HG02943 (cell line): ENCODE results near the gene FGGY.
"Not testable (repeated sequence)": the region's sequence is repeated elsewhere in the genome, so short reads cannot be mapped to it uniquely, and the experiment has no call there.

ENCODE experiments used
- ATAC-seq: cut with Tn5 transposase; IDR thresholded peaks from one replicate; pipeline ENCODE4 v1.9.1; 2021; ENCODE audit warnings: mild to moderate bottlenecking, low read depth, moderate library complexity; ENCODE audit not compliant: unreplicated experiment

Gene FGGY

GRCh38 chr1:59558580-59558979, 261.7 kb downstream of the FGGY start:
- ATAC-seq = not testable (repeated sequence)

GRCh38 chr1:59560807-59561450, 264.0 kb downstream of the FGGY start:
- ATAC-seq = peak; percentile 74

DNA sequence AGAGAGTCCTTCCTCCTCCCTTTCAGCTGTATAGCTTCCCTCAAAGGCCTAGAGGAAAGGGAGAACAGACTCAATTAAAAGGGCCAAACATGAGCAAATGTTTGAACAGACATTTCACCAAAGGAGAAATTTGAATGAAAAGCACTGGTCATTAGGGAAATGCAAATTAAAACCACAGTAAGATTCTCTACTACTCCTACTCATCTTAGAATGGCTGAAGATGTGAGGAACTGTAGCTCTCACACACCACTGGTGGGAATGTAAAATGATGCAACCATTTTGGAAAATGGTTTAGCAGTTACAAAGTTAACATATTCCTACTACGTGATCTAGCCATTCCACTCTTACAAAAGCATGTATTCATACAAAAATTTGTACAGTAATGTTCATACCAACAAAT, 264.9 kb downstream of the FGGY start:
- no peak for ATAC-seq

GRCh38 chr1:59564192-59564891, 267.4 kb downstream of the FGGY start:
- ATAC-seq = no peak

DNA sequence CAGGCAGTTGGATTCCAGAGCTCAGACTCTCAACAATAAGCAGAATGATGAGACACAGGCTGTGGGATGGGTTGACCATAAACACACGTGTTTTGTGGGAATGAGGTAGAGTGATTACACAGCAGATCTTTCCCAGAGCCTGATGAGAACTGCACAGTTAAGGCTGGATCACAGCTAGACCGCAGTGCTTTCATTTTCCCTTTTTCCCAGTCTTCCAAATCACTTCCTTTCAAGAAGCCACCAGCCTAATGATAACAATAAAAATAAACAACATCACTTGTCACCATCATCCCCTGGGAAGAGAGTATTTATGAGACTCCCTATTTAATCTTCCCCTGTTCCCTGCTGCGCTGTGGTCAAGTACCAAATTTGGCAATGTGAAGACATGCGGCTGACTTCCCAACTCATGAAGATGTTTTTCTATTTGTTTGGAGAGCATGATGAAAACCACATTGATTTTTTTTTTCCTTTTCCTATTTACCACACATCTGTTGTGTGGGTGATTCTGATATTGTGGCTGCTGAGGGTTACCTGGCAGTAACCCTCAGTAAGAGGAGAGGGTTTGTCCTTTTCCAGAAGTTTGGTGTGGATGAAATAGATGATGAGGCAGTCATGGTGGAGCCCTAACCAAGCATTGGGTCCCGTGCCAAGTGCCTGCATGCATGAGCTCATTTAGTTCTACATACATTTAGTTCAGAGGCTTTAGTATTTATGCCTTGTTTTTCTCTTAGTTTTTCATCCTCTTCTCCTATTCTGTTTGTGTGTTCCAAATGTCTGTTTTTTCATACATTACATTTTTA, 268.9 kb downstream of the FGGY start:
- ATAC-seq = no peak

GRCh38 chr1:59568158-59568935, 271.5 kb downstream of the FGGY start:
- ATAC-seq = no peak

- ATAC-seq = no peak
These were observed 272.3 kb downstream of the FGGY start for GRCh38 chr1:59569198-59569597.

DNA sequence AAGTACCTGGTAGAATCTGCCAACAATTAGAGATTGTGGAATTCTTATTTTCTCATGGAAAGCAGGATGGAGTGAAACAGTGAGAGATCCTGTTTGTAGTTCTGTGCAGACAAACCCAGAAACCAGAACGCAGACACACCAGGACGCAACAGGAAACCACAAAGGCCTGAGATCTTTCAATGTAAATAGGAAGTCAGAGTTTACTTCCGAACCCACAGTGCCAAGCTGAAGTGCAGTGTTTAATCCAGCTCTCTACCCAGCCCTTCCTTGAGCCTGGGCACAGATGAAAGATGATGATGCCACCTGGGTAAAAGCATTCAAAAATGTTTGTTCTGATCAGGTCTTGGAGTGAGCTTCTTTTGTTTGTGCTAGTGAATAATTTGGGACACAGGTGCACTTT, 273.6 kb downstream of the FGGY start:
- peak; percentile 83 for ATAC-seq

- ATAC-seq = no peak
These were observed 277.2 kb downstream of the FGGY start for GRCh38 chr1:59574085-59574484.

DNA sequence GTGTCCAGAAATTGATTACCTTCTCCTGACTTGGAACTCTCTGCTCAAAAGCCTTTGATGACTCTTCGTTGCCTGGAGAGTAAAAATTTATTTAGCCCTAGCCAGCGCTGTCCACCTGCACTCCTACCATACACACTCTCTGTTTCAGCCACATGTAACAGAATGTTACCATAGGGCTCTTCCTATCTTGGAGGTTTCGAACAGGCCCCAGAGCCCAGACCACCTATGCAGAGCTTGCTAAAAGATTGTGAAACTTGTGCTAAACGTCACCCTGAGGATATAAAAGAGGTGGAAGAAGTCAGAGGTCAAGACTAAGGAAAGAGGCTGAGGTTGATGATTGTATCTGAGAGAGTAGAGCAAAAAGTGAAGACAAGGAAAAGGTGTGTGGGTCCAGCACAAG, 280.9 kb downstream of the FGGY start:
- no peak for ATAC-seq

DNA sequence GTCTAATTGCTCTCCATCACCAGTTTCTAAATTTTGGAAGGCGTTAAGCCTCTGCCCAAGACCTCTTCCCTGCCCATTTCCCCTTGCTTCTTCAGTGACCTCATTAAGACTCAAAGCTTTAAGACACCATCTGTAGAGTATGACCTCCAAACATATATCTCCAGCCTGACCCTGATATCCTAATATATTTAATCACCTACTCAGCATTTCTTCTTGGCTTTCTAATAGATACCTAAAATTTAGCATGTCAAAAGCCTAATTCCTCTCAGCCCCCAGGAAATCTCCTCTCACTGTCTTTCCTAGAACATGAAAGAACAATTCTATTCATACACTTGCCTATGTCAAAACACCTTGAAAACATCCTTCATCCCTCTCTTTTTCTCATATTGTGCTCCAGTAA, 282.3 kb downstream of the FGGY start:
- ATAC-seq = no peak

DNA sequence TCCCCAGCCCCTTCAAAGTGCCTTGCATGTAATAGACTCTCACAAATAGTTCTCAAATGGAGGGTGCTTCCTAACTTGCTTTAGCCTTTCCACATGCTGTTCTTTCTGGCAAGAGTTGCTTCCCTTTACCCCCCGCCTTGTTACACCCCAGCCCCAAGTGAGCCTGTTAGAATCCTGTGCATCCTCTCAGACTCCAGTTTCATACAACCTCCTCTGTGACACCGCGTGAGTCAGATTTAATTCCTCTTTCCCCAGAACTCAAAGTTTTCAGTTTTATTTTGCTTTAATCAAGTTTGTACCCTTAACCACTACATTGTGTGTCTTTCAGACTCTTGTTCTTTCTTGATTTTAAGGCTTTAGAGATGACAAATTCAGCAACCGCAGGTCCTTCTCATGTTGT, 283.4 kb downstream of the FGGY start:
- no peak for ATAC-seq

- not testable (repeated sequence) for ATAC-seq
These were observed 295.5 kb downstream of the FGGY start for GRCh38 chr1:59592410-59592809.

- no peak for ATAC-seq
These were observed 296.0 kb downstream of the FGGY start for GRCh38 chr1:59592924-59593323.

DNA sequence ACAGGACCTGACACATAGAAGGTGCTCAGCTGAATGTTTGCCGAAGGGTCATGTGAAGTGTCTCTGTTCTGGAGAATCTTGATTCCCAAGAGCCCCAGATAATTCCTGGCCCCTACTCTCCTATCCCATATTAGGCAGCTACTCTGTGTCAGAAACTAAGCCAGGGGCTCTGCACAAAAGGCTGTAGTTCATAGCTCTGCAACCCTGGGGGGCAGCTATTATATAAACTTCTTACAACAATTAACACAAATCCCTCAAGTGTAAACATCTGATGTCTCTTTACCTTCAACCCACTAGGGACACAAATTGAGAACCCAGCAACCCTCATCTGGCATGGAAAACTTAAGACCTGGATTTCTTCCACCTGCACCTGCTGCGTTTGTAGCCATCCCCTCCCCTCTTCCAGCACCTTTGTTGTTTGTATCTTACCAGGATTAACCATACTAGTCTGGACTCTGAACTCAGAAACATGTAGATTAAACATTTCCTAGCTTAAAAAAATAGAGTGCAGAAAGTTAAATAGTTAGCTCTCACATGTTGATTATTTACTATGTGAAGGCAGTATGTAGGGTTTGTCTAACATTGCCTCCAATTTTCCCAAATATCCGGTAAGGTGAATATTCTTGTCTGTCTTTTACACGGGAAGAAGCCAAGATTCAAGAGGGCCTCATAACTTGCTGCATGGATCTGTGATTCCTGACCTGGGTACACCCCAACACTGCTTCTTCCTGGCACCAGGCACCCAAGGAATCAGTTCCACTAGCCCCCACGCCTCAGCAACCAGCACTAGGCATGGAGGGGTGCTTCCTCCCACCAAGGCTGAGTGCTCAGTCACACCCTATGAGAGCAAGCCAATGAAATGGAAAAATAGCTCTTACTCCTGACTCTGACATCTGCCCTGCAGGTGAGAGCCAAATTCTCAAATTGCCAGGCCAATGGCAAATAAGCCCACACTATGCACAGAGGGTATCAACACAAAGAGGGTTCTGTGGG, 297.2 kb downstream of the FGGY start:
- no peak for ATAC-seq

DNA sequence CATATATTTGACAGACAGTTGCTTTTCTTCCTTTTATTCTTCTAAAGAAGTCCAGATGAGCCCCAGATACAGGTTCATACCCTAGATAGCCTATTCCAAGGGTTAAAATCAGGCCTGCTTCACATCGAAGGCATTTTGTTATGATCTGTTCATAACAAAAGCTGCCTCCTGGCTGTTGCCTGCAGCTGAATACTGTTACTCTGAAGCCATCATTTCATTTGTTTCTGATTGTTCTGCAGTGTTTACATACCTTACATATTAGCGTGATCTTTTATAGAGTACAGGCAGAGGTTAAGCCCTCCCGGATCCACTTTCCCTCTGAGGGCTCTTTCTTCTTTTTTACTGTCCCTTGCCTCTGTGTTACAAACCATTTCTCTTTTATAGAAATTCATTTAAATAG, 298.9 kb downstream of the FGGY start:
- ATAC-seq = no peak

DNA sequence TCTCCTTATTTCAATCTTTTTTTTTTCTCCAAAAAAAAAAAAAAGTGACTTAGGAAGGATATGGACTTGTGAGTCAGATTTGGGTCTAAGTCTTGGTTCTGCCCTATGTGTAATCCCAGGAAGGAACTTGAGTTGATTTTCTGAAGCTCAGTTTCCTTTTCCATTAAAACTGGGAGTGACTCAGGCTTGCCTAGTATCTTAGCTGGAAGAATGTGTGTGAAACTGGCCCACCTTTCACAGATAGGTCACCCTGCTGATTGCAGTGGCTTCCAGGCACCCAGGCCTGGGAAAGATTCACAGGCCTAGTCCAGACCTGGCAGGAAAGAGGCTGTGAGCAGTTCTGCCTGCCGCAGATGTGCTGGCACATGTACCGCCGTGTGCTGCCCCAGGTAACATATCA, 299.5 kb downstream of the FGGY start:
- no peak for ATAC-seq

DNA sequence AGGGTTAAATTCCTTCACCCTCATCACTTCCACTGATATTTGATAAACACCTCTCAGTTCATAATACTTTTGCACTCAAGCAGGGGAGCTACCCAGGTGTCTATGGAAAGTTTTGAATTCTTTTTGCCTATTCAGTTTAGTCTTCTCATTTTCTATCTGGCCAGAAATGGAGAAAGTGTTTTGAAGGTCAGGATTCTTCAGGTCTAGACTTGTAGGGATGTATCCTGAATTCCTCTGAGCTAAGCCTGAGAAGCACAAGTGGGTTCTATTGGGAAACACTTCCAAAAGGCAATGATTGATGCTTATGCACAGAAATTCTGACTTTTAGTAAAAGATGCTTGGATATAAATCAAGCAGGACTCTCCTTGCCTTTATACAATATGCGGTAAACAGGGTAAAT, 300.1 kb downstream of the FGGY start:
- ATAC-seq = no peak

DNA sequence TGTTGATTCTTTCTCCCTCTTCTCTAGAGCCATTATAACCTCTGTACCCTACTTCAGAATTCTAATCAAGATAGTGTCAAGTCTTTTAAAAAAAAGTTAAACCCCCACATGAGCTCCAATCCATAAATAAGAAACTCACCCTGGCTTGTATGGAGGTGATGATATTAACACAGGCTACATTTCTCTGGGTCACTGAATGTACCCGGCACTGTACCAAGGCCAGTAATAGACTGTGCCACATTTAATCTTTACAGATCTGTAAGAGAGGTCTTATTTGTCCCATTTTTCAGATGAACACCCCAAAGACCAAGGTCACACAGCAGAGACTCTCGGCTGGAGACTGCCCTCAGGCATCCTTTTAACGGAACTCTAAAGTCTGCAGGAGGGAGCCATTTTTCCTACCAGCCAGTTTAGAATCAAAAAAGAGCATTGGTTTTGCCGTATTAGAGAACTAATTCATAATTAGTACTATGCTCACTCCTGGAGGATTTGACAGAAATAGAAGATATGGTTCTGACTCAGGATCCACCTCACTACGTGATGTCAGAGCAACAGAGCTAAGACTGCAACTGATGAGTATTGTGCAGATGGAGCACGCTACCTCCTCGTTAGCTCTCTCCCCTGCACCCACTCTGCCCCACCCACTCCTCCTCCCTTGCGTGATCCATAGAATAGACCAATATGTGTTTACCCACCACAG, 300.7 kb downstream of the FGGY start:
- no peak for ATAC-seq
